ENCODE data around the gene ARL2BP. TPM values are rescaled to one million over a fixed set of nuclear protein-coding genes. Genes with fewer than 3 reads are reported as not detected.

Gene ARL2BP
- total RNA-seq, 1 experiment from 2014 or later, result 47.6 TPM

DNA sequence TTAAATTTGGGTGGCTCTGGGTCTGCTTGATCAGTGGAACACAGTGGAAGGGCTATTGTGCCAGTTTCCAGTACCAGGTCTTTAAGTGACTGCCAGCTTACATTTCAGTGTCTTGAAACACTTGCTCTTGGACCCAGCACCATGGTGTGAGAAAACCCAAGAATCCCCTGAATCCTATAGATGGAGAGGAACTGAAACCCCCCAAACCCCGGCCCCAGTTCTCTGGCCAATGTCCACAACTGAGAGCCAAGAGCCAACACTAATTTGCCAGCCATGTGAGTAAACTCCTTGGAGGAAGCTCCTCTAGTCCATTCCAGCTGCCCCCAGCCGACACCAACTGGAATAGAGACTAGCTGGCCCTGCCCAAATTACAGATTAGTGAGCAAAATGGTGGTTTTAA is 2.4 kb upstream of the ARL2BP start:
- Mint-ChIP-seq H3K27ac (ENCODE audit: unreplicated experiment) (no peak overlapping the region), H3K4me3 (ENCODE audit: unreplicated experiment) (no peak overlapping the region), H3K4me1 (ENCODE audit: low read depth, unreplicated experiment) (peaks cover 8% of the 10 kb centered on the region), H3K36me3 (ENCODE audit: insufficient read depth, unreplicated experiment) (peaks cover 63% of the 10 kb centered on the region), H3K27me3 (ENCODE audit: insufficient read depth, unreplicated experiment) (no peaks in the 10 kb centered on the region), H3K9me3 (ENCODE audit: unreplicated experiment) (no peaks in the 10 kb centered on the region)
- H3K36me3 ChIP-seq (ENCODE audit: control insufficient read depth, insufficient read depth, low read length), result peaks cover 3% of the 10 kb centered on the region
- H3K27me3 ChIP-seq (replicated peaks; ENCODE audit: control insufficient read depth, insufficient read depth, low read length), result no peaks in the 10 kb centered on the region
- ChIA-PET CTCF (no interaction called here), POLR2A (no interaction called here)
- TF ChIP-seq, protein P1, sequence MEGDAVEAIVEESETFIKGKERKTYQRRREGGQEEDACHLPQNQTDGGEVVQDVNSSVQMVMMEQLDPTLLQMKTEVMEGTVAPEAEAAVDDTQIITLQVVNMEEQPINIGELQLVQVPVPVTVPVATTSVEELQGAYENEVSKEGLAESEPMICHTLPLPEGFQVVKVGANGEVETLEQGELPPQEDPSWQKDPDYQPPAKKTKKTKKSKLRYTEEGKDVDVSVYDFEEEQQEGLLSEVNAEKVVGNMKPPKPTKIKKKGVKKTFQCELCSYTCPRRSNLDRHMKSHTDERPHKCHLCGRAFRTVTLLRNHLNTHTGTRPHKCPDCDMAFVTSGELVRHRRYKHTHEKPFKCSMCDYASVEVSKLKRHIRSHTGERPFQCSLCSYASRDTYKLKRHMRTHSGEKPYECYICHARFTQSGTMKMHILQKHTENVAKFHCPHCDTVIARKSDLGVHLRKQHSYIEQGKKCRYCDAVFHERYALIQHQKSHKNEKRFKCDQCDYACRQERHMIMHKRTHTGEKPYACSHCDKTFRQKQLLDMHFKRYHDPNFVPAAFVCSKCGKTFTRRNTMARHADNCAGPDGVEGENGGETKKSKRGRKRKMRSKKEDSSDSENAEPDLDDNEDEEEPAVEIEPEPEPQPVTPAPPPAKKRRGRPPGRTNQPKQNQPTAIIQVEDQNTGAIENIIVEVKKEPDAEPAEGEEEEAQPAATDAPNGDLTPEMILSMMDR (IDR thresholded peaks at IDR 0.05; ENCODE audit: insufficient read depth in 1 of 2, low read depth in 1 of 2, low read length in 1 of 2, severe bottlenecking in 1 of 2, unreplicated experiment in 1 of 2), result no peak
- no TSS peak for BruUV-seq (replicated peaks)
- no peaks in the 10 kb centered on the region for H3K9me3 ChIP-seq
- no peaks in the 10 kb centered on the region for H3K4me1 ChIP-seq
- DNase-seq, result peak in 1 of 2 experiments; percentile 17
- intact Hi-C loops (cut with micrococcal nuclease; ENCODE audit: unreplicated experiment), result no loop called here
- H3K4me3 ChIP-seq (ENCODE audit: low read depth, low read length), result no peak overlapping the region

DNA sequence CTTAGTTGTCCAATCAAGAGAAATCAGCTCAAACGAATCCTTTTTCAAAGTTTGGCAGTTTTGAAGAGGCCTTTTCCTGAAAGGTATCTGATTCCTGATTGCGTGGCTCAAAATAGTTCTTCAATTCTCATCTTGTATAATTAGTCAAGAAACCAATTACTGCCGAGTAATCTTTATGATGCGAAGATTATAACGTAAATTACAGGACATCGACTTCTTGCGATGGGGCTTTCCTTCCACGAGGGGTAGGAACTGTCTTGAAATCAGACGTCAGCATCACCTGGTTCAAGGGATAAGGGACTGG is 644 bp upstream of the ARL2BP start:
- Mint-ChIP-seq H3K4me3 (ENCODE audit: unreplicated experiment) (peak overlapping the region; percentile 85), H3K27me3 (ENCODE audit: insufficient read depth, unreplicated experiment) (no peaks in the 10 kb centered on the region), H3K4me1 (ENCODE audit: low read depth, unreplicated experiment) (peaks cover 8% of the 10 kb centered on the region), H3K9me3 (ENCODE audit: unreplicated experiment) (no peaks in the 10 kb centered on the region), H3K27ac (ENCODE audit: unreplicated experiment) (peak overlapping the region; percentile 87), H3K36me3 (ENCODE audit: insufficient read depth, unreplicated experiment) (peaks cover 55% of the 10 kb centered on the region)
- H3K36me3 ChIP-seq (ENCODE audit: control insufficient read depth, insufficient read depth, low read length), result no peaks in the 10 kb centered on the region
- no peaks in the 10 kb centered on the region for H3K9me3 ChIP-seq
- H3K4me3 ChIP-seq (ENCODE audit: low read depth, low read length), result peak overlapping the region; percentile 51
- no peaks in the 10 kb centered on the region for H3K4me1 ChIP-seq
- POLR2A ChIA-PET, result interaction anchor here (0.5 to 2.3 kb wide), 6 partner anchors 30 to 58 kb away, joined by 3 to 9 read pairs (median 6); partner anchors contain the start of genes PSME3IP1 and RSPRY1
- CTCF ChIA-PET, result interaction anchor here (1.0 to 1.4 kb wide), 2 partner anchors 56 to 178 kb away, joined by 5 to 7 read pairs; no protein-coding TSS in a partner anchor
- DNase-seq, result no peak
- intact Hi-C loops (cut with micrococcal nuclease; ENCODE audit: unreplicated experiment), result loop anchor here (2.0 kb wide), 2 partner anchors 50 to 58 kb away; partner anchors contain the start of genes PSME3IP1 and RSPRY1
- BruUV-seq (replicated peaks), result TSS peak; percentile 86
- H3K27me3 ChIP-seq (replicated peaks; ENCODE audit: control insufficient read depth, insufficient read depth, low read length), result no peaks in the 10 kb centered on the region
- TF ChIP-seq, protein P1 (IDR thresholded peaks at IDR 0.05; ENCODE audit: insufficient read depth in 1 of 2, low read depth in 1 of 2, low read length in 1 of 2, severe bottlenecking in 1 of 2, unreplicated experiment in 1 of 2), result no peak

DNA sequence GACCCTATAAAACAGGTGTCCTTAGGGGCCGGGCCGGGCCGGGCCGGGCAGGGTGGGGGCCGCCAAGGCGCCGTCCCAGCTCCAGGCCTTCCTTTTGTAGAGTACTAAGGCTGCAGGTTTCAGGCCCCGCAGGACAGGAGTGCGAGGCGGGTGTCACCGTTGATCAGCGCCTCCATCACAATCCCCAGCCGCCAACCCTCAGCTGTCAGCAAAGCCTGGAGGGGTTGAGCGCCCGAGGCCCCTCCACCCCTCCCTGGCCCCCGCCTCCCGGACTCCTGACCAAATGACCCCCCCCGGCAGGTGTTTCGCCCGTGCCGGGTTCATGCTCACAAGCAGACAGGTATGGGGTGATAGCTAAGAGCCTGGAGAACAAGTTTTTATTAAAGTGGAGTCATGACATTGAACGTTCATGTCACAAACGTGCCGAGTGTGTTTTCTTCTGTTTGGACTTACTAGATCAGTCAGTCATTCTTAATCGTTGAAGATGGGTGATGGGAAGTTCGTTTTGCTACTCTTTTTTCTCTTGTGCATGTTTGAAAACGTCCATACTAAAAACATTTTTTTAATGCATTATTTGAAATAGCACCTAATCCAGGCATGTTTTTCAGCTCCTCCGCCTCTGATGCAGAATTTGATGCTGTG is 534 bp downstream of the ARL2BP start:
- H3K36me3 Mint-ChIP-seq (ENCODE audit: insufficient read depth, unreplicated experiment), result peaks cover 55% of the 10 kb centered on the region
- no peaks in the 10 kb centered on the region for H3K9me3 ChIP-seq
- H3K4me3 Mint-ChIP-seq (ENCODE audit: unreplicated experiment), result peak overlapping the region; percentile 85
- BruUV-seq (replicated peaks), result no TSS peak
- no peaks in the 10 kb centered on the region for H3K4me1 ChIP-seq
- 0 out of 2 replicates have a peak, but pooled peaks cover 2% of the 10 kb centered on the region for H3K36me3 ChIP-seq (ENCODE audit: control insufficient read depth, insufficient read depth, low read length)
- H3K9me3 Mint-ChIP-seq (ENCODE audit: unreplicated experiment), result no peaks in the 10 kb centered on the region
- POLR2A ChIA-PET, result interaction anchor here (0.6 to 2.3 kb wide), 13 partner anchors 10 to 458 kb away, joined by 3 to 9 read pairs (median 5); partner anchors contain the start of genes CIAPIN1, COQ9, PSME3IP1 and RSPRY1
- TF ChIP-seq, protein P1 (IDR thresholded peaks at IDR 0.05; ENCODE audit: insufficient read depth in 1 of 2, low read depth in 1 of 2, low read length in 1 of 2, severe bottlenecking in 1 of 2, unreplicated experiment in 1 of 2), result no peak
- H3K4me3 ChIP-seq (ENCODE audit: low read depth, low read length), result peak overlapping the region; percentile 48
- H3K27me3 Mint-ChIP-seq (ENCODE audit: insufficient read depth, unreplicated experiment), result no peaks in the 10 kb centered on the region
- CTCF ChIA-PET, result interaction anchor here (1.0 to 1.4 kb wide), 5 partner anchors 38 to 203 kb away, joined by 3 to 7 read pairs (median 5); no protein-coding TSS in a partner anchor
- peak overlapping the region; percentile 87 for H3K27ac Mint-ChIP-seq (ENCODE audit: unreplicated experiment)
- intact Hi-C loops (cut with micrococcal nuclease; ENCODE audit: unreplicated experiment), result loop anchor here (1.0 to 2.0 kb wide), 5 partner anchors 35 to 172 kb away; partner anchors contain the start of genes PSME3IP1 and RSPRY1
- DNase-seq, result peak; percentile 70 to 71
- H3K27me3 ChIP-seq (replicated peaks; ENCODE audit: control insufficient read depth, insufficient read depth, low read length), result no peaks in the 10 kb centered on the region
- peaks cover 7% of the 10 kb centered on the region for H3K4me1 Mint-ChIP-seq (ENCODE audit: low read depth, unreplicated experiment)
